Activated naive CD8-positive, alpha-beta T cell treated with anti-CD3 and anti-CD28 coated beads, Interleukin-2, amount 50 U/mL, for 16 hours (primary cell): ENCODE measurements around the gene NRN1L.
A peak's percentile ranks its signal among the peaks of the same experiment; 100 is the strongest.

Experiments
- DNase-seq: peaks from one replicate; pipeline ENCODE4 v3.0.0-alpha.2; 2020; ENCODE audit warnings: low read depth, low spot score

Gene NRN1L

DNA sequence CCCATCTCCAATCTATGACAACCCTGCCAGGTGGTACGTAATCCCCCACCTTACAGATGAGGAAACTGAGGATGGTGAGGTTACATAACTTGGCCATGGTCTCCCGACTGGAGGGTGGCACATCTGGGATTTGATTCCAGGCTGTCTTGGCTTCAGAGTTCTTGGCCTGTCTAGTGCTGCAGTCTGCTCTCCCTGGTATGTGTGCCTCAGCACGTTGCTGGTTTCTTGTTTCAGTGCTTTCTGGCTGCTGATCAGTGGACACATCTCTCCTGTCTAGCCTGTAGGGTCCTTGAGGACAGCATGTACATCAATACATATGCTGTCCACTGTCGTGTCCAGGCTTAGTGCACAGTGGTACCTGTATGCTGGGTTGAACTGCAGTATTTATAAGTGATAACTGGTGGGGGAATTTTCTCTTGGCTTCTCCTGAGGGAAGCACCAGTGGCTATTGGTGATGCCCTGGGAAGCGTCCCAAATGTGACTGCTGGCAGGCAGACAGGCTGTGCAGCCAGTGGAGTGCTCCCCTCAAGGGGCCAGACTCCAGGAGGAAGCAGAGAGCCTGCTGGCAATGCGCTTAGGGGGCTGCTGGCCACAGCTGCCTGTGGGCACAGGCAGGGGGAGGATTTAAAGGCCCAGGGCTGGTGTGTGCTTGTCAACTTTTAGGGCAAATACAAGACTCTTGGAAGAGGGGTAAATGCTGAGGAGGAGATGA is 32.6 kb downstream of the NRN1L start:
- no peak for DNase-seq

DNA sequence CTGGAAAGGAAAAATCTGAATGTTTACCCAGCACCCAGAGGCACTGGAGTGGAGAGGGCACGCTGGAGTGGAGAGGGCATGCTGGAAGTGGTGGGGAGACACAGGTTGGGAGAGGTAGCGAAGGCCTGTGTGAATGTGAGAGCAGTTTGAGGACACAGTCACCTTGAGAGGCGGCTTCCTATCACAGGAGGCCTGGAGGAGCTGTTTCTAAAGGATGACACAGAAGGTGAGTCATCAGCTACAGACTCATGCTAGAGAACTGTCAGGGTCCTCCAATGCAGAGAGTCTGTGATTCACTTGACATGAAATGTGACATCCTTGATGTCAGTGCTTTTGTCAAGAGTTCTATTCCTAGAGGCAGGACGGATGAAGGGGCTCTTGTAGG is 33.2 kb downstream of the NRN1L start:
- DNase-seq: no peak

DNA sequence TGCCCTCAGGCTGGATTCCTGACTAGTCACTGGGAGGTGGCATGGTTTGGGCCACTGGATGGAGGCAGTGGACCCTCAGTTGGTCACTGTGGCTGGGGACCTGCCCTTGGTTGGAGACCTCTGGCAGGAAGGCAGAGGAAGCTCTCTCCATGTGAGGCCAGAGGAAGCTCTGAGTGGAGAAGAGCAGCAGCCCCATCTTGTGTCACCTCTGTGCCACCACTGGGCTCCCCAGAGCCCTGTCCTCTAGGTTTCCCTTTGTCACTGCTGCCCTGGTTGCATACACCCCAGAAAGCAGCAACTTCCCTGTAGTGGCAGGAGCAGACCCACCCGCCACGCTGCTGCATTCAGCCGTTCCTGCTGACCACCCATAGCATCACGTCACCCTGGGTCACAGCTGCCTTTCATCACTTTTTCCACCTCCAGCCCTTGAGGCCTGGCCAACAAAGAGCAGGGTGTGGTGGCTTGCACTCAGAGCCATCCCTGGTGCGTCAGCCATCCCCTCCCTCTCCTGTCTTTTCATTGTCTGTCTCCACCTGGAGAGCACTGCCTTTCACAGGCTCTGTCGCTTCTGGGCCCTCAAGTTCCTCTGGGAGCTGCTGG is 35.0 kb downstream of the NRN1L start:
- DNase-seq: no peak

DNA sequence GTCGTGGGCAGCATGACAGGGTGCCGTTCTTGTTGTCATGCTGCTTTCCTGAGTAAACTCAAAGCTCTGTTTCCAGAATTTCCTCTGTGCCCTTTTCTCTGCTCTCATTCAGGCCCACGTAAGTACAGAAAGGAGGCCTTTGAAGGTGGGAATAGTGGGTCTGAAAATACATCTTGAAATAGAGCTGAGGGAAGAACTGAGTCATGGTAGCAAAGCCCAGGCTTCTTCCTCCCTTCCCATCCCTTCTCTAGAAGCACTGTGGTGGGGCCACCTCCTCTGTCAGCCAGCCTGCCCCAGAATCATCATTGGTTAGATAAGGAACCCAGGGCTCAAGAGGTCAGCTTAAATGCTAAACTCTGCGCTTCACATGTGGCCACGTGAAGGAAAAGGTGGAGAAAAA is 37.5 kb downstream of the NRN1L start:
- no peak for DNase-seq

DNA sequence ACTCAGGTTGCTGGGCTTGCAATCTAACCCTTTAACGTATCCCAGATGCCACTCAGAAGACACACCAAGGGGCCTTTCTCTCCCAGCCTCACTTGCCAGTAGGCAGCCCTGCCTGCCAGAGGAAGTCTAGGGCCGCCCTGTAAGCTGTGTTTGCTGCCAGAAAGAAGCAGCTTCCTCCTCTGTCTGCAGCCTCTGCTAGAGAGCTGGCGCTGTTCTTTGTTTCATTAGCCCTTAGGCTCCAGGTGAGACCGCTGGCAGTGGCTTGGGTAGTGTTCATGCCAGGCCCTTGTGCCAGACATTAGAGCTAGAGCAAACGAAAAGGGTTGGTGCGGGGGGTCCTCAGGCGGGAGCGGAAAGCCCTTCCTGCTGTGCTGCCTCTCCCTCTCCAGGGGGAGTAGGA is 38.1 kb downstream of the NRN1L start:
- DNase-seq: no peak

DNA sequence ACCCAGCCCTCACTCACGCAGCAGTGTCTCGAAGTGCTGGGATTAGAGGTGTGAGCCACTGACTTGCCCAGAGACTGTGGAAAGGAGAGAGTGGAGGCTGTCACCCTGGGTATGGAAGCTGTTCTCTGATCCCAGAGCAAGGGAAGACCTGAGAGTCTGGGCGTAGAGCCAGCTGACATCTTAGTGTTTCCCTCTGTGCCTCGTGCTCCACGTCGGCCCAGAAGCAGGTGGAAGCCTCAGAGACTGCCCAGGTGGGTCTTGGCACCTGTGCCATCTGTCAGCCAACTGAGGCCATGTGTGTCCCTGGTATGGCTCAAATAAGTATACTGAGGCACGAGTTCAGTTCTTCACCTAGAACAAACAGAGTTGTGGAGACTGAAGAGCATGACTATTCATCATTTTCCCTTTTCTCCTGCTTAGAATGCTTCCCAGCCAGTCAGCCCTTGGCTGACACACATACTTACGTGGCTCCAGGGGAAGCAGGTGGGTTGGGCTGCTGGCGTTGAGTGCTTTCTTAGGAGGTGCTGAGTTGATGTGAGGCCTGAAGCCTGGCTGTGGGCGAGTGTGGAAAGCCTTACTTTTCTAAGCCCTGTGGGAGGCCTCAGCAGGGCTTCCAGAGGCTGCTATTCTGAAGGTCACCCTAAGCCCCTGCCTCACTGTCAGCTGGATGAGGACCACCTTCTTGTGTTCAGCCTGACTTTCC is 38.9 kb downstream of the NRN1L start:
- DNase-seq: no peak

DNA sequence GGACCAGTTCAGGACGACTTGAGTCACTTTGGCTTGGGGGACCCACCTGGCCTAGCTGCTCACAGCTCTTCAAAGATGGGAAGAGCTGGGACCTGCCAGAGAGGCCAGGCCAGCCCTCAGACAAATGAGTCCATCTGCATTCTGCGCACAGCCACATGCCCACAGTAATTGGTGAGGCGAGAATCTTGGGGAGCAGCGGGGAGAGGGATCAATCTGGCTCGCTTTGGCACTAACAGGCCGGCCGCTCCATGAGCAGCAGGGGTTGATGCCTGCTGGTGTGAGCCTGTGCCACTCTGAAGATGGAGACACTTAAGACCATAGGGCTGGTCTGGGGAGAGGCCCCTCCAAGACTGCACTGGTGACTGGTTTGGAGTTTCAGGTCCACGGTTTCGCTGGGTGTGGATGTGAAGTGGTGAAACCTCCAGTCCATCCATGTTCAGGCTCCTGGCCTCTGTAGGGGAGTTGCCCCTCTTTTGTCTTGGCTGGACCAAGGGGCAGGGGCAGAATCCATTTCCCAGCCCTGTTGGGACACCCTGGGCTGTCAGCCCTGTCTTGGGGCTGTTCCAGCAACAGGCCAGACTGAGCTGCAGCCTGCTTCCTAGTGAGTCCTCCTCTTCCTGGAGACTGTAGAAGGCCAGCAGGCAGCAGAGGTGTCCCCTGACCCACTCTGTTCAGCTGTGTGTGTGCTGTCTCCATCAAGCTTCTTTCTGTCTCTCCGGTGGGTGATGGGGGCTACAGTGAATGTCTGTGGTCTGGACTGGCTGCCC is 39.6 kb downstream of the NRN1L start:
- DNase-seq: no peak

DNA sequence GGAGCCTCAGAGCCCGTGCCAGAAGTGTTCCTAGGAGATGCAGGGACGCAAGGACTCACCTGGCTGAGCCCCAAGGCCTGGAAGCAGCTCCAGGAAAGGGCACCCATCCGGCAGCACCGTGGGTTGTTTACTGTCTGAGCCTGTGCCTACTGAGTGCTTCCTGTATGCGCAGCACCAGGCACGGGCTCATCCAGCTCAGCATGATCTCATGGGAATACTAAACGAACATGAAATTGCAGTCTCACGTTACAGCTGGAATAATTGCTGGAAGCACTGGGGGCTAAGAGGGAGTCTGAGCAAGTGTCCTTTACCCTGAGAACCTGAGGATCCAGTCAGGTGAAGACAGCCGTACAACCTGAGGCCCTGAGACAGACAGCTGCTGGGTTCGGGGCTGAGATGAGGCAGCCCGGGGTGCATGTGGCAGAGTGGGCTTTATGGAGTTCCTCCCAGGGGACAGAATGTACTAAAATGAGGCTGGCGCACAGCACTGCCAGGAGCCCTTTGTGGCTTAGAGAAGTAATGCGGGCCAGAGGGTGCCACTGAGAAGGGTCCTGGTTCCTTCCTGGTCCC is 41.6 kb downstream of the NRN1L start:
- no peak for DNase-seq

DNA sequence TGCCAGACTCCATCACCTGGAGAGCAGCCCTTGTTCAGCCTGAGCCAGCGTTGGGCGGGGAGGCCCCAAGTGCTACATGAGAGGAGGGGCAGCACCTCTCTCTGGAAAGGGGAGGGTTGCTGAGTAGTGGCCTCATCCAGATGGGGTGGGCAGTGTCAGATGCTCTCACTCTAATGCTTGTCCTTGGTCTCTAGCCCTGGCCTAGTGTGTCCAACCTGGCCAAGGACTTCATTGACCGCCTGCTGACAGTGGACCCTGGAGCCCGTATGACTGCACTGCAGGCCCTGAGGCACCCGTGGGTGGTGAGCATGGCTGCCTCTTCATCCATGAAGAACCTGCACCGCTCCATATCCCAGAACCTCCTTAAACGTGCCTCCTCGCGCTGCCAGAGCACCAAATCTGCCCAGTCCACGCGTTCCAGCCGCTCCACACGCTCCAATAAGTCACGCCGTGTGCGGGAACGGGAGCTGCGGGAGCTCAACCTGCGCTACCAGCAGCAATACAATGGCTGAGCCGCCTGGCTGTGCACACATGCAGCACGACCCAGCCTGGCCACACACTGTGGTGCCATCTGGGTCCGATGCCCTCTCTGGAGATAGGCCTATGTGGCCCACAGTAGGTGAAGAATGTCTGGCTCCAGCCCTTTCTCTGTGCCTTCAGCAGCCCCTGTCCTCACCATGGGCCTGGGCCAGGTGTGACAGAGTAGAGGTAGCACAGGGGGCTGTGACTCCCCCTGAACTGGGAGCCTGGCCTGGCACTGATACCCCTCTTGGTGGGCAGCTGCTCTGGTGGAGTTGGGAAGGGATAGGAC is 42.7 kb downstream of the NRN1L start:
- DNase-seq: no peak

DNA sequence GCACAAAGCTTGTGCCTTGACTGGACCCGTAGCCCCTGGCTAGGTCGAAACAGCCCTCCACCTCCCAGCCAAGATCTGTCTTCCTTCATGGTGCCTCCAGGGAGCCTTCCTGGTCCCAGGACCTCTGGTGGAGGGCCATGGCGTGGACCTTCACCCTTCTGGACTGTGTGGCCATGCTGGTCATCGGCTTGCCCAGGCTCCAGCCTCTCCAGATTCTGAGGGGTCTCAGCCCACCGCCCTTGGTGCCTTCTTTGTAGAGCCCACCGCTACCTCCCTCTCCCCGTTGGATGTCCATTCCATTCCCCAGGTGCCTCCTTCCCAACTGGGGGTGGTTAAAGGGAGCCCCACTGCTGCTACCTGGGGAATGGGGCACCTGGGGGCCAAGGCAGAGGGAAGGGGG is 43.5 kb downstream of the NRN1L start:
- no peak for DNase-seq

DNA sequence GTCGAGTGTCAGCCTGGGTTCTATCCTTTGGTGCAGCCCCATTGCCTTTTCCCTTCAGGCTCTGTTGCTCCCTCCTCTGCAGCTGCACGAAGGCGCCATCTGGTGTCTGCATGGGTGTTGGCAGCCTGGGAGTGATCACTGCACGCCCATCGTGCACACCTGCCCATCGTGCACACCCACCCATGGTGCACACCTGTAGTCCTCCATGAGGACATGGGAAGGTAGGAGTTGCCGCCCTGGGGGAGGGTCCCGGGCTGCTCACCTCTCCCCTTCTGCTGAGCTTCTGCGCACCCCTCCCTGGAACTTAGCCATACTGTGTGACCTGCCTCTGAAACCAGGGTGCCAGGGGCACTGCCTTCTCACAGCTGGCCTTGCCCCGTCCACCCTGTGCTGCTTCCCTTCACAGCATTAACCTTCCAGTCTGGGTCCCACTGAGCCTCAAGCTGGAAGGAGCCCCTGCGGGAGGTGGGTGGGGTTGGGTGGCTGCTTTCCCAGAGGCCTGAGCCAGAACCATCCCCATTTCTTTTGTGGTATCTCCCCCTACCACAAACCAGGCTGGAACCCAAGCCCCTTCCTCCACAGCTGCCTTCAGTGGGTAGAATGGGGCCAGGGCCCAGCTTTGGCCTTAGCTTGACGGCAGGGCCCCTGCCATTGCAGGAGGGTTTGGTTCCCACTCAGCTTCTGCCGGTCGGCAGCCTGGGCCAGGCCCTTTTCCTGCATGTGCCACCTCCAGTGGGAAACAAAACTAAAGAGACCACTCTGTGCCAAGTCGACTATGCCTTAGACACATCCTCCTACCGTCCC is 44.1 kb downstream of the NRN1L start:
- peak; percentile 60 for DNase-seq

DNA sequence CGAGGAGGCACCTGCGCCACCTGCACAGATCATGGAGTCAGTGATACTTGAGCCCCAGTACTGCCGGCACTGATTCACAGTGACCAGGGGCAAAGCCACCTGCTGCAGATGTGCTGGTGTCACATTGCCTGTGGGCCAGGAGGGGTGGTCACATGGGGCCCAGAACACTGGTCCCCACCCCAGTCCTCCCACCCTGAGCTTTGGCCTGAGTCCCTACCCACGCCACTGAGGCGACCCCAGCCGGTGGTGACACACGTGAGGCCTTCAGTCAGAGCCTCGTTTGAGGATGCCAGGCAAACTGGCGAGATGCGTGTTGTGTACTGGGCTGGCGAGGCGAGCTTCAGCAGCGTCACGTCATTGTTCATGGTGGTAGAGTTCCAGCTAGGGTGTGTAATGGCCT is 45.5 kb downstream of the NRN1L start:
- no peak for DNase-seq

DNA sequence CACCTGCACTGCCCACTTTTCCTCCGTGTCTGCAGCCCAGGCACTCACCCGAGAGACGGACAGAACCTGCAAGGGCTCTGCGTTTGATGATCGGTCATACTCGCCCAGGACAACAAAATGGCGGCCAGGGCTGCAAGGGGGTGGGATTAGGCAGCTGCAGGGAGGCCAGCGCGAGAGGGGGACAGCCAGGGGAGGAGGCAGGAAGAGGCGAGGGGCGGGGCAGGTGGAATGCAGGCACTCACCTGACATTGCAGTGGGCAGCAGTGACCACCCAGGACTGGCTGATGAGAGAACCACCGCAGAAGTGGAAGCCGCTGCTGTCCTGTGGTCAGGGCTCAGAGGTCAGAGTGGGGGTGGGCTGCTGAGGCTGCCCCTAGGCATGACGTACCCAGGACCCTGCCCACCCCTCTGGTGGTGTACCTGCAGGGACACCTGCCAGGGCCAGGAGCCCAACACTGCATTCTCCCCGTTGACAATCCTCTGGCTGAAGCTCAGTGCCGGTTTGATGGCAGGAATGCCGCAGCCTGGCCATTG is 46.1 kb downstream of the NRN1L start:
- no peak for DNase-seq

DNA sequence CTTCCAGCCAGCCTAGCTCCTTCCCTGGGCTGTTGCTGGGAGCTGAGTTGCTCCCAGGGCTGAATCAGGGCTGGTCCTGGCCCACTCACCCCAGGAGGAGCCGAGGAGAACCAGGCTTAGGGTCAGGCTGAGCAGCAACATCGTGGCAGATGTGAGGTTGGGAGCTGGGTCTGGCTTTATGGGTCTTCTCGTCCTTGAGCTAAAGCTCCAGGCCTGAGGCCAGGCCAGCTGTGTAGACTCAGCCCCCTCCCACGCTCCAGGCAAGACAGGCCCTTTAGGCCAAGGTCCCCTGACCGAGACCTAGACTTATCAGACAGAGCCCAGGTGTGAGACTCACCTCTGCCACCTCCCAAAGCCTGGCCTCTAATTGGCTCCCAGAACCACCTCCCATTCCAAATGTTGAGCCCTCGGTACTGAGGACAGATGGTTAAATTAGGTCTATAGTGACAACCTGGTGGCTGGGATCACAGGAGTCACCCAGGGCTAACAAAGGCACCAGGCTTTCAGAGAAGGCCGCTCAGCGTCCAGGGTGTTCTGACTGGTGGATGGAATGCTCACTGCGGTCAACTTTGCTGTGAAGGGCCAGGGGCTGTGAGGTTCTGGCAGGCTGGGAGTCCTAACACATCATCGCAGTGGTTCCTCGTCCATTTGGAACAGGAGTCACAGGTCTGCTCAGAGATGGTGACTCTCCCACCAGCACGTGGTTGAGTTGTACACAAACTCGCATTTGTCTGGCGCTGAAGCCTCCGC is 47.2 kb downstream of the NRN1L start, which contains the start of gene CTRL:
CTRL (minus strand) TSS at position 151 of the 750 bp plus-strand sequence; CDS start at position 141, 10 bp downstream.
- no peak for DNase-seq

DNA sequence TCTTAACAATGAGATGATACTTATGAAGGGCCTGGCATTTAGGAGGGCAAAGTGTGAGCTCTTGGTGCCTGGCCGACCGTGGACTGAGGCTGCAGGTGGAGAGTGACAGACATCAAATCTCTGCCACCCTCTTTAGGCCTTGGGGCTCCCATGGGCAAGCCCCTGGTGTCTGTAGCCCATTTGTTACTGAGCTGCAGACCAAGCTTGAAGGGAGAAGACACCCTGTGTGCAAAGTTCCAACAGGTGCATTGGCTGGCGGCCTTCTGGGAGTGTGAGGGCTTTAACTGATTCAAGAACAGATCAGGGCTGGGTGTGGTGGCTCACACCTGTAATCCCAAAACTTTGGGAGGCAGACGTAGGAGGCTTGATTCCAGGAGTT is 47.8 kb downstream of the NRN1L start:
- DNase-seq: no peak

DNA sequence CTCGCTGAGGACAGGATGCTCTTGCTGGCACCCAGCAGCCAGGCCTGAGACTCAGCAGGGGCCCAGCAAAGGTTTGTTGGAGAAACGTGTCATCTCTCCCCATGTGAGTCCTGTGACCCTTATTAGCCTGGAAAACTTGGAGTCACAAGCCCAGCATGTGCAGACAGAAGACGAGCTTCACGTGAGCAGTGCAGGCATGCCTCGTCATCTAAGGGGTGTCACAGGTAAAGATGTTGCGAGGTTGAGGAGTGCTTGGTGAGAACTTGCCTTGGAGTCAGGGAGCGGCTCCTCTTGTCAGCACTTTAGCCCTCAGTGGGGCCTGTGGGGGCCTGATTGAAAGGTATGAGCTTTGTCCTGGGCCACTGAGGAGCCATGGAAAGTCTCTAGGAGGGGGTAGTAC is 49.1 kb downstream of the NRN1L start:
- DNase-seq: no peak

DNA sequence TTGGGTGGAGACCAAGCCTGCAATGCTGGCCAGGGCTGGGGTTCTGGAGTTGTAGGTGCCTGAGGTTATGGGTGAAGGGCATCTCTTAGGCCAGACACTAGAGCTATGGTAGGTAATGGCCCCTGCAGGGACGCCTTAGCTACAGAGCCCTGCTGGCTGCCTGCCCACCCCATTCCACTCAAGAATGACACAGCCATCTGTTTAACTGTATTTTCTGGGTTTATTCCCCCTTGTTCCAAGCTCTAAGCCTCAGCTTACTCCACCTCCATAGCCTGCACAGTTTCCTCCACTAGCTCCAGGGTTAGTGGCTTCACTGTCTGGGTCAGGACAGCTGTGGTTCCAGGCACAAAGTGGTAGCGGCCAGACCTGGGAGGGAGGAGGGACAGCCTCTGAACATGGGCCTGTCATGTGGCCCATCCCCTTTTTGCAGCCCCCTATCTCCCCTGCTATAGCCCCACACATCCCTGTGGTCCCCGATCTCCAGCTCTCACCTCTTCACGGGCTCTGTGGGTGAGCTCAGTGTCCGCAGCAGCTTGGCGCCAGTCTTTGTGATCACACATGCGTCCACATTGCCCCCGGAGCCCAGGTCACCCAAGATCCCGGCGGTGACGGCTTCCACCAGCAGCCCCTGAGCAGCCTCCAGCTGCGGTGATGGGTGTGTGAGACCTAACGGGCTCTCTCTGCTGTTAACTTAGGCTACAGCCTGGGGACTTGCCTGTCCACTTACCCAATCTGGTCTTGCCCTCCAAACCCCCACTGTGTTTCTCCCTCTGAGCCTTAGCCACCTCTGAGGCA is 49.8 kb downstream of the NRN1L start:
- no peak for DNase-seq

DNA sequence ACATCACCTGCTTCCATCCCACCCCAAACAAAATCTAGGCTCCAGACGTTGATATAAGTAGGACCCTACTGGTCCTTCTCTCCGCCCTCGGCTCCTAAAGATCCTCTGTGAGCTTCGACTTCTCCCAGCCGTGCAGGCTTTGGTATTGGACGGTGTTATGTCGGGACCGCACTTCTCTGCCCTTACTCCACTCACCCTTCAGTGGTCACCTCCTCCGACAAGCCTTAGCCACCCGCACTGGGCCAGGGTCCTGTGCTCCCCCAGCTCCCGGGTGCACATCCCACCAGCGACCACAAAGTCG is 50.4 kb downstream of the NRN1L start:
- no peak for DNase-seq
